Vagina (tissue), 2 donors: ENCODE results near the gene CENPV. TPM values are rescaled to one million over a fixed set of nuclear protein-coding genes. Genes with fewer than 3 reads are reported as not detected.

ENCODE experiments used
- DNase-seq, 2 donors: peaks; one replicate each; pipeline ENCODE4 v3.0.0-alpha.2; 2017; ENCODE audit errors: extremely low spot score in 2 of 2
- H3K27ac ChIP-seq: fragments of 200-600 bp; sonication (generic); one replicate; pipeline ENCODE4 v1.5.1; 2019
- H3K27me3 ChIP-seq: fragments of 200-600 bp; sonication (generic); one replicate; pipeline ENCODE4 v1.5.1; 2019
- H3K36me3 ChIP-seq, 2 donors: fragments of 200-600 bp; sonication (generic); one replicate each; pipeline ENCODE4 v1.5.1; 2017 to 2019
- H3K4me1 ChIP-seq: fragments of 200-600 bp; sonication (generic); one replicate; pipeline ENCODE4 v1.5.1; 2019
- H3K4me3 ChIP-seq, 2 donors: fragments of 200-600 bp; sonication (generic); 1 replicate in 1 of 2; 2 replicates in 1 of 2; pipeline ENCODE4 v1.5.1; 2016 to 2019
- H3K9me3 ChIP-seq: fragments of 200-600 bp; sonication (generic); one replicate; pipeline ENCODE4 v1.5.1; 2019
- POLR2A ChIP-seq, 2 donors: fragments of 450-650 bp; IDR thresholded peaks; one replicate each; pipeline ENCODE4 v1.6.1; 2017; ENCODE audit warnings: antibody characterized with exemption in 2 of 2, mild to moderate bottlenecking in 2 of 2, moderate library complexity in 2 of 2
- POLR2AphosphoS5 ChIP-seq, 2 donors: sonication (generic); formaldehyde crosslinking; IDR thresholded peaks; one replicate each; pipeline ENCODE4 v1.9.0; 2017; ENCODE audit warnings: antibody characterized with exemption in 2 of 2, mild to moderate bottlenecking in 2 of 2, low read depth in 1 of 2; ENCODE audit not compliant: insufficient read depth in 1 of 2
- intact Hi-C: fragments of 100-400 bp; cut with DNase I; formaldehyde crosslinking; loops from one replicate; pipeline ENCODE4 v1.15.1; 2023
- total RNA-seq: library from RNA; depleted of rRNA; stranded (reverse); fragments of >200 nt; gene quantifications from one replicate; pipeline ENCODE4 v1.2.3, GENCODE V29; 2016
- TF ChIP-seq, protein P1 (sequence below), 3 experiments: fragments of 450-650 bp in 2 of 3; fragments of 200-600 bp in 1 of 3; sonication (generic) in 1 of 3; IDR thresholded peaks; one replicate each; pipeline ENCODE4 v1.5.1; 2017 to 2019; ENCODE audit warnings: antibody characterized with exemption in 3 of 3, mild to moderate bottlenecking in 2 of 3, moderate library complexity in 2 of 3

Gene CENPV
- total RNA-seq, 1 donor from 2014 or later: 4.2 TPM

DNA sequence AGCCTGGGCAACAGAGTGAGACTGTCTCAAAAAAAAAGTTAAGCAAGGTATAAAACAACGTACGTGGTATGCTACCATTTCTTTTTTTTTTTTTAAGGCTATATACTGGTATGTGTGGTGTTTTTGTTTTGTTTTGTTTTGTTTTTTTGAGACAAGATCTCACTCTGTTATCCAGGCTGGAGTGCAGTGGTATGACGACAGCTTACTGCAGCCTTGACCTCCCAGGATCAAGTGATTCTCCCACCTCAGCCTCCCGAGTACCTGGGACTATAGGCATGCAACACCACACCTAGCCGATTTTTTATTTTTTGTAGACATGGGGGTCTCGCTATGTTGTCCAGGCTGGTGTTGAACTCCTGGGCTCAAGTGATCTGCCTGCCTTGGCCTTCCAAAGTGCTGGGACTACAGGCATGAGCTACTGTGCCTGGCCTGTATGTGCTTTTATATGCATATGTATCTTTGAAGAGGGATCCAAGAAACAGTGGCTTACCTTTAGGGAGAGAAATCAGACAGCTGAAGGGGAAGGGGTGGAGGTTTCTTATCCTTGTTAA lies 6.5 kb downstream of the CENPV start:
- TF ChIP-seq POLR2A (IDR thresholded peaks at IDR 0.05): no peak
- no peak for TF ChIP-seq POLR2AphosphoS5 (IDR thresholded peaks at IDR 0.05; ENCODE audit: insufficient read depth in 1 of 2, low read depth in 1 of 2)
- TF ChIP-seq, protein P1, sequence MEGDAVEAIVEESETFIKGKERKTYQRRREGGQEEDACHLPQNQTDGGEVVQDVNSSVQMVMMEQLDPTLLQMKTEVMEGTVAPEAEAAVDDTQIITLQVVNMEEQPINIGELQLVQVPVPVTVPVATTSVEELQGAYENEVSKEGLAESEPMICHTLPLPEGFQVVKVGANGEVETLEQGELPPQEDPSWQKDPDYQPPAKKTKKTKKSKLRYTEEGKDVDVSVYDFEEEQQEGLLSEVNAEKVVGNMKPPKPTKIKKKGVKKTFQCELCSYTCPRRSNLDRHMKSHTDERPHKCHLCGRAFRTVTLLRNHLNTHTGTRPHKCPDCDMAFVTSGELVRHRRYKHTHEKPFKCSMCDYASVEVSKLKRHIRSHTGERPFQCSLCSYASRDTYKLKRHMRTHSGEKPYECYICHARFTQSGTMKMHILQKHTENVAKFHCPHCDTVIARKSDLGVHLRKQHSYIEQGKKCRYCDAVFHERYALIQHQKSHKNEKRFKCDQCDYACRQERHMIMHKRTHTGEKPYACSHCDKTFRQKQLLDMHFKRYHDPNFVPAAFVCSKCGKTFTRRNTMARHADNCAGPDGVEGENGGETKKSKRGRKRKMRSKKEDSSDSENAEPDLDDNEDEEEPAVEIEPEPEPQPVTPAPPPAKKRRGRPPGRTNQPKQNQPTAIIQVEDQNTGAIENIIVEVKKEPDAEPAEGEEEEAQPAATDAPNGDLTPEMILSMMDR (IDR thresholded peaks at IDR 0.05): no peak
- intact Hi-C loops: no loop called here
- DNase-seq: no peak
- Histone ChIP-seq H3K27me3 (no peaks in the 10 kb centered on the region), H3K4me1 (peaks cover 7% of the 10 kb centered on the region), H3K27ac (no peak overlapping the region), H3K36me3 (peaks cover 0 to 18% of the 10 kb centered on the region in 2 donors), H3K9me3 (no peaks in the 10 kb centered on the region), H3K4me3 (no peak overlapping the region)

DNA sequence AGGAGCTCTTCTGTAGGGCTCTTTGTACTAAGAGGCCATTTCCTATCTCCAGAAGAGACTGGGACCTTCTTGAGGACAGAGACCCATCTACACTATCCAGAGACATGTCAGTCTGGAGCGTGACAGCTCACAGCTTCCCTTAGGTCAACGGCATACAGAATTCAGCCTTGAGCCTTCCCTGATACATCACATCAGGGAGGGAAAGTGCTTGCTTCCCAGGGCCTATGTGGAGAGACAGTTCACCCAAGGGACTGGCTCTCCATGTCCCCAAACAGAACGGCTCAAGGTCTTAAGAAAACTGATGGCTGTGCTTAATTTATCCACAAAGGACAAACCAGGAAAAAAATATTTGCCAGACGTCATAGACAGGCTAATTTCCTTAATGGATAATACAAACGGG lies 7.7 kb downstream of the CENPV start:
- intact Hi-C loops: no loop called here
- no peak overlapping the region for H3K27ac ChIP-seq
- H3K27me3 ChIP-seq: no peaks in the 10 kb centered on the region
- no peaks in the 10 kb centered on the region for H3K9me3 ChIP-seq
- no peak for TF ChIP-seq POLR2AphosphoS5 (IDR thresholded peaks at IDR 0.05; ENCODE audit: insufficient read depth in 1 of 2, low read depth in 1 of 2)
- TF ChIP-seq POLR2A (IDR thresholded peaks at IDR 0.05): no peak
- TF ChIP-seq, protein P1 (IDR thresholded peaks at IDR 0.05): no peak
- peaks cover 0 to 18% of the 10 kb centered on the region in 2 donors for H3K36me3 ChIP-seq
- DNase-seq: no peak
- H3K4me1 ChIP-seq: no peaks in the 10 kb centered on the region
- no peak overlapping the region for H3K4me3 ChIP-seq

DNA sequence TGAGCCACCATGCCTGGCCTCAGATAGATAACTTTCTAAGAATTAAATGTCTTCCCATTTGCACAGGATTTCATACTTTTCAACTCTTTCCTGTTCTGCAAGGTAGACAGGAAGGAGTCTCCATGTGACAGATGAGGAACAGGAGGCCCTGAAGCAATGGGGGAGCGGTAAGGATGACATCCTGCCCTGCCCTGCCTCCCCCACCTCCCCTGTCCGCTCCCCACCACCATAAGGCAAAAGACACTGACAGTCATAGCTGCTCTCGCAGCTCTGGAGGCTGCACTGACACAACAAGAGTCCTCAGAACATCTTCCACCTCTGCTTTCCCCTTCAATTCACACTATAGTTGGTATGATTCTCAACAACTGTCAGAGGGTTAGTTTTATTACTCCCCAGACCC lies 9.7 kb downstream of the CENPV start:
- Histone ChIP-seq H3K27ac (no peak overlapping the region), H3K4me3 (no peak overlapping the region), H3K36me3 (peaks cover 0 to 13% of the 10 kb centered on the region in 2 donors), H3K4me1 (no peaks in the 10 kb centered on the region), H3K27me3 (no peaks in the 10 kb centered on the region), H3K9me3 (no peaks in the 10 kb centered on the region)
- DNase-seq: no peak
- intact Hi-C loops: no loop called here
- TF ChIP-seq, protein P1 (IDR thresholded peaks at IDR 0.05): no peak
- TF ChIP-seq POLR2A (IDR thresholded peaks at IDR 0.05) (no peak), POLR2AphosphoS5 (IDR thresholded peaks at IDR 0.05; ENCODE audit: insufficient read depth in 1 of 2, low read depth in 1 of 2) (no peak)

DNA sequence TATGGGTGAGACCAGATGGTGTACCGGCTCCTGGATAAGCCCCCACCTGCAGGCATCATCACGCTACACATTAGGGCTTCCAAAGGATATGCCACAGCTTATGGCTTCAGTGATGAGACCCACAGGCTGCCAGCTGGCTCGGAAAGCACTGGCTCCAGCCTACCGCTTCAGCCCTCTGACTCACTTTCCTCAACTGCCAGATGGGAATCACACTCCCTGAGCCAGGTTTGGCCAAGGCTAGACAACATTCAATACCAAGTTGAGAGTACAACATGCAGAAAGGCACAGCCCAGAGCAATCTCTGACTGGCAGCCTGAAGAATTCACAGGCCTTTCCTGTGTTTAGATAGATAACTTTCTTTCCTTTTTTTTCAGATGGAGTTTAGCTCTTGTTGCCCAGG lies 10.3 kb downstream of the CENPV start:
- TF ChIP-seq POLR2A (IDR thresholded peaks at IDR 0.05): no peak
- TF ChIP-seq, protein P1 (IDR thresholded peaks at IDR 0.05): no peak
- no peak for TF ChIP-seq POLR2AphosphoS5 (IDR thresholded peaks at IDR 0.05; ENCODE audit: insufficient read depth in 1 of 2, low read depth in 1 of 2)
- Histone ChIP-seq H3K27ac (no peak overlapping the region), H3K36me3 (peaks cover 0 to 13% of the 10 kb centered on the region in 2 donors), H3K4me1 (no peaks in the 10 kb centered on the region), H3K9me3 (no peaks in the 10 kb centered on the region), H3K27me3 (no peaks in the 10 kb centered on the region), H3K4me3 (no peak overlapping the region)
- intact Hi-C loops: no loop called here
- DNase-seq: no peak

DNA sequence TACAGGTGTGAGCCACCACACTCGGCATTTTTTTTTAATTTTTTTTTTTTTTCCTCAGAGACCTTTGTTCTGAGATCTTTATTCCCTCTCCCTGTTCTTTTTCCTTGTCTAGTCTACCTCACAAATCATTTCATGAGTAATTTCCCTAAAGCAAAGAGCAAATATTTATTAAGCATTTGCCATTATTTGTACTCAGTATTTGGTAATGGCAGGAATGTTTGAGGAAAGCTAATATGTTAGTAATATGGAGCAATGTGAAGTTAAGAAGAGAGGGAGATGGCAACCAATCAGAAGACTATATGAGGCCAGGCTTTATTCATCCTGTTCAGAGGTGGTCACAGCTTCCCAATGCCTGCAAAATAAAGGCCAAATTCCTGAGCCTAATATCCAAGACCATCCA lies 13.3 kb downstream of the CENPV start:
- Histone ChIP-seq H3K36me3 (peaks cover 0 to 13% of the 10 kb centered on the region in 2 donors), H3K4me1 (no peaks in the 10 kb centered on the region), H3K9me3 (no peaks in the 10 kb centered on the region), H3K27ac (no peak overlapping the region), H3K4me3 (no peak overlapping the region), H3K27me3 (no peaks in the 10 kb centered on the region)
- TF ChIP-seq POLR2A (IDR thresholded peaks at IDR 0.05) (no peak), POLR2AphosphoS5 (IDR thresholded peaks at IDR 0.05; ENCODE audit: insufficient read depth in 1 of 2, low read depth in 1 of 2) (no peak)
- TF ChIP-seq, protein P1 (IDR thresholded peaks at IDR 0.05): no peak
- intact Hi-C loops: no loop called here
- DNase-seq: no peak
